ENCODE data around the gene TMEM267.
"Not testable (repeated sequence)": the region's sequence is repeated elsewhere in the genome, so short reads cannot be mapped to it uniquely, and the experiment has no call there.

The TMEM267 gene

GRCh38 chr5:43437062-43437660 is 46.5 kb downstream of the TMEM267 start:
- H3K9ac ChIP-seq (ENCODE audit: low read length) = no peak overlapping the region
- H3K4me3 ChIP-seq (ENCODE audit: low read length) = no peak overlapping the region
- H3K27me3 ChIP-seq (ENCODE audit: control insufficient read depth, insufficient read depth, low read length) = no peaks in the 10 kb centered on the region
- H3K4me1 ChIP-seq (ENCODE audit: control insufficient read depth, low read depth, low read length) = peaks cover 7% of the 10 kb centered on the region
- H3K27ac ChIP-seq (ENCODE audit: low read length) = no peak overlapping the region
- H3K36me3 ChIP-seq (ENCODE audit: control insufficient read depth, low read depth, low read length) = no peaks in the 10 kb centered on the region
- no peaks in the 10 kb centered on the region for H3K9me3 ChIP-seq (ENCODE audit: control insufficient read depth, low read depth, low read length)

- Histone ChIP-seq H3K4me3 (ENCODE audit: low read length) (no peak overlapping the region), H3K27ac (ENCODE audit: low read length) (no peak overlapping the region), H3K4me1 (ENCODE audit: control insufficient read depth, low read depth, low read length) (peaks cover 7% of the 10 kb centered on the region), H3K27me3 (ENCODE audit: control insufficient read depth, insufficient read depth, low read length) (no peaks in the 10 kb centered on the region), H3K36me3 (ENCODE audit: control insufficient read depth, low read depth, low read length) (no peaks in the 10 kb centered on the region), H3K9ac (ENCODE audit: low read length) (no peak overlapping the region), H3K9me3 (ENCODE audit: control insufficient read depth, low read depth, low read length) (no peaks in the 10 kb centered on the region)
Observed at GRCh38 chr5:43433382-43433781, 50.3 kb downstream of the TMEM267 start.

- H3K27ac ChIP-seq (ENCODE audit: low read length) = no peak overlapping the region
- no peaks in the 10 kb centered on the region for H3K9me3 ChIP-seq (ENCODE audit: control insufficient read depth, low read depth, low read length)
- H3K36me3 ChIP-seq (ENCODE audit: control insufficient read depth, low read depth, low read length) = no peaks in the 10 kb centered on the region
- H3K4me3 ChIP-seq (ENCODE audit: low read length) = no peak overlapping the region
- no peak overlapping the region for H3K9ac ChIP-seq (ENCODE audit: low read length)
- peaks cover 7% of the 10 kb centered on the region for H3K4me1 ChIP-seq (ENCODE audit: control insufficient read depth, low read depth, low read length)
- no peaks in the 10 kb centered on the region for H3K27me3 ChIP-seq (ENCODE audit: control insufficient read depth, insufficient read depth, low read length)
Observed at GRCh38 chr5:43432486-43433375, 50.9 kb downstream of the TMEM267 start.

- H3K4me1 ChIP-seq (ENCODE audit: control insufficient read depth, low read depth, low read length) = peaks cover 7% of the 10 kb centered on the region
Observed at GRCh38 chr5:43429706-43430105, 54.0 kb downstream of the TMEM267 start.

GRCh38 chr5:43429016-43429415 is 54.6 kb downstream of the TMEM267 start:
- Histone ChIP-seq H3K27ac (ENCODE audit: low read length) (no peak overlapping the region), H3K4me3 (ENCODE audit: low read length) (no peak overlapping the region), H3K9me3 (ENCODE audit: control insufficient read depth, low read depth, low read length) (no peaks in the 10 kb centered on the region), H3K4me1 (ENCODE audit: control insufficient read depth, low read depth, low read length) (peaks cover 7% of the 10 kb centered on the region), H3K27me3 (ENCODE audit: control insufficient read depth, insufficient read depth, low read length) (no peaks in the 10 kb centered on the region), H3K36me3 (ENCODE audit: control insufficient read depth, low read depth, low read length) (no peaks in the 10 kb centered on the region), H3K9ac (ENCODE audit: low read length) (no peak overlapping the region)

More at GRCh38 chr5:43429706-43430105, 54.0 kb downstream of the TMEM267 start:
- Histone ChIP-seq H3K27me3 (ENCODE audit: control insufficient read depth, insufficient read depth, low read length) (no peaks in the 10 kb centered on the region), H3K9me3 (ENCODE audit: control insufficient read depth, low read depth, low read length) (no peaks in the 10 kb centered on the region), H3K9ac (ENCODE audit: low read length) (no peak overlapping the region), H3K27ac (ENCODE audit: low read length) (no peak overlapping the region), H3K36me3 (ENCODE audit: control insufficient read depth, low read depth, low read length) (no peaks in the 10 kb centered on the region), H3K4me3 (ENCODE audit: low read length) (no peak overlapping the region)

- Histone ChIP-seq H3K9me3 (ENCODE audit: control insufficient read depth, low read depth, low read length) (no peaks in the 10 kb centered on the region), H3K4me3 (ENCODE audit: low read length) (no peak overlapping the region), H3K27me3 (ENCODE audit: control insufficient read depth, insufficient read depth, low read length) (no peaks in the 10 kb centered on the region), H3K36me3 (ENCODE audit: control insufficient read depth, low read depth, low read length) (no peaks in the 10 kb centered on the region), H3K4me1 (ENCODE audit: control insufficient read depth, low read depth, low read length) (peaks cover under 1% of the 10 kb centered on the region), H3K9ac (ENCODE audit: low read length) (no peak overlapping the region), H3K27ac (ENCODE audit: low read length) (no peak overlapping the region)
Observed at GRCh38 chr5:43427306-43427705, 56.4 kb downstream of the TMEM267 start.

- no peak overlapping the region for H3K27ac ChIP-seq (ENCODE audit: low read length)
- no peaks in the 10 kb centered on the region for H3K9me3 ChIP-seq (ENCODE audit: control insufficient read depth, low read depth, low read length)
- H3K9ac ChIP-seq (ENCODE audit: low read length) = no peak overlapping the region
- H3K4me1 ChIP-seq (ENCODE audit: control insufficient read depth, low read depth, low read length) = no peaks in the 10 kb centered on the region
- no peak overlapping the region for H3K4me3 ChIP-seq (ENCODE audit: low read length)
- H3K27me3 ChIP-seq (ENCODE audit: control insufficient read depth, insufficient read depth, low read length) = no peaks in the 10 kb centered on the region
- no peaks in the 10 kb centered on the region for H3K36me3 ChIP-seq (ENCODE audit: control insufficient read depth, low read depth, low read length)
Observed at GRCh38 chr5:43425983-43426382, 57.7 kb downstream of the TMEM267 start.

GRCh38 chr5:43423086-43423485 is 60.6 kb downstream of the TMEM267 start:
- H3K4me3 ChIP-seq (ENCODE audit: low read length); H3K27me3 ChIP-seq (ENCODE audit: control insufficient read depth, insufficient read depth, low read length); H3K36me3 ChIP-seq (ENCODE audit: control insufficient read depth, low read depth, low read length); H3K4me1 ChIP-seq (ENCODE audit: control insufficient read depth, low read depth, low read length); H3K9me3 ChIP-seq (ENCODE audit: control insufficient read depth, low read depth, low read length); H3K27ac ChIP-seq (ENCODE audit: low read length); H3K9ac ChIP-seq (ENCODE audit: low read length): not testable (repeated sequence)

- H3K9ac ChIP-seq (ENCODE audit: low read length) = no peak overlapping the region
- H3K9me3 ChIP-seq (ENCODE audit: control insufficient read depth, low read depth, low read length) = no peaks in the 10 kb centered on the region
- no peaks in the 10 kb centered on the region for H3K36me3 ChIP-seq (ENCODE audit: control insufficient read depth, low read depth, low read length)
- no peak overlapping the region for H3K27ac ChIP-seq (ENCODE audit: low read length)
- H3K27me3 ChIP-seq (ENCODE audit: control insufficient read depth, insufficient read depth, low read length) = no peaks in the 10 kb centered on the region
- no peaks in the 10 kb centered on the region for H3K4me1 ChIP-seq (ENCODE audit: control insufficient read depth, low read depth, low read length)
- no peak overlapping the region for H3K4me3 ChIP-seq (ENCODE audit: low read length)
Observed at GRCh38 chr5:43422143-43422542, 61.5 kb downstream of the TMEM267 start.

GRCh38 chr5:43421450-43422133 is 62.1 kb downstream of the TMEM267 start:
- Histone ChIP-seq H3K27me3 (ENCODE audit: control insufficient read depth, insufficient read depth, low read length) (no peaks in the 10 kb centered on the region), H3K36me3 (ENCODE audit: control insufficient read depth, low read depth, low read length) (no peaks in the 10 kb centered on the region), H3K9me3 (ENCODE audit: control insufficient read depth, low read depth, low read length) (no peaks in the 10 kb centered on the region), H3K4me1 (ENCODE audit: control insufficient read depth, low read depth, low read length) (no peaks in the 10 kb centered on the region), H3K9ac (ENCODE audit: low read length) (no peak overlapping the region), H3K27ac (ENCODE audit: low read length) (no peak overlapping the region), H3K4me3 (ENCODE audit: low read length) (no peak overlapping the region)

- Histone ChIP-seq H3K9me3 (ENCODE audit: control insufficient read depth, low read depth, low read length) (no peaks in the 10 kb centered on the region), H3K9ac (ENCODE audit: low read length) (no peak overlapping the region), H3K27ac (ENCODE audit: low read length) (no peak overlapping the region), H3K36me3 (ENCODE audit: control insufficient read depth, low read depth, low read length) (no peaks in the 10 kb centered on the region), H3K27me3 (ENCODE audit: control insufficient read depth, insufficient read depth, low read length) (no peaks in the 10 kb centered on the region), H3K4me3 (ENCODE audit: low read length) (no peak overlapping the region), H3K4me1 (ENCODE audit: control insufficient read depth, low read depth, low read length) (no peaks in the 10 kb centered on the region)
Observed at GRCh38 chr5:43420241-43420640, 63.4 kb downstream of the TMEM267 start.
